ENCODE results near the gene BLM.

The BLM gene

GRCh38 chr15:90691982-90692773 lies 25.0 kb upstream of the BLM start:
- DNase-seq (no peak), ATAC-seq (no peak)

- DNase-seq, result no peak
- no peak for ATAC-seq
These were observed 22.2 kb upstream of the BLM start for GRCh38 chr15:90694987-90695386.

DNA sequence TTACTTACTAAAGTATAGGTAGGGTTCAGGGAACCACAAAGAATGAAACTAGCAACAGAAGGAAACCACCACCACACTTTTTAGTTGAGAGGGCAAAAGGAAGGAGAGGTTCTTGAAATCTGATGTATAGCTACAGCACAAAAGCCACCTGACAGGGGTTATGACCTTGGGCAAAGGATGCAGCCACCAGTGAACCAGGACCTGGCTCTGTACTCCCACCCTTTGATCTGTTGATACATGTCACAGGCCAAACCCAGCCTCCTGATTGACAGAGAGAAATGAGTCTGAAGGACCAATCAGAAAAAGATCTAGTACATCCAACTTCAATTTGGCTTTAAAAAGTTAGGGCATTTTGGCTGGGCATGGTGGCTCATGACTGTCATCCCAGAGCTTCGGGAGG lies 20.0 kb upstream of the BLM start:
- DNase-seq, result no peak
- no peak for ATAC-seq

GRCh38 chr15:90698629-90699028 lies 18.5 kb upstream of the BLM start:
- ATAC-seq, result no peak
- no peak for DNase-seq

DNA sequence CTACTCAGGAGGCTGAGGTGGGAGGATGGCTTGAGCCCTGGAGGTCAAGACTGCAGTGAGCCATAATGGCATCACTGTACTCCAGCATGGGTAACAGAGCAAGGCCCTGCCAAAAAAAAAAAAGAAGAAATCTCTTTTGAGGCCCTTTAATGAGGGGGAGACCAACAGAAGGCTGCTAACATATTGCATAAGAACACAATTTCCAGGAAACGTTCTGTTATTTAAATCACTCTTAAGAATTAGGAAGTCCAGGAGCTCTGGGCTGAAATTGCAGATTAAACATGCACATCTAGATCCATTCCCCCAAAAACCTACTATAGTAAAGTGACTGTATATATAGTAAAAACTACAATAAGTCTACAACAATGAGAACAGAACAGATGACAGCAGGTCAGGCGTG lies 16.1 kb upstream of the BLM start:
- ATAC-seq, result no peak
- DNase-seq, result no peak

DNA sequence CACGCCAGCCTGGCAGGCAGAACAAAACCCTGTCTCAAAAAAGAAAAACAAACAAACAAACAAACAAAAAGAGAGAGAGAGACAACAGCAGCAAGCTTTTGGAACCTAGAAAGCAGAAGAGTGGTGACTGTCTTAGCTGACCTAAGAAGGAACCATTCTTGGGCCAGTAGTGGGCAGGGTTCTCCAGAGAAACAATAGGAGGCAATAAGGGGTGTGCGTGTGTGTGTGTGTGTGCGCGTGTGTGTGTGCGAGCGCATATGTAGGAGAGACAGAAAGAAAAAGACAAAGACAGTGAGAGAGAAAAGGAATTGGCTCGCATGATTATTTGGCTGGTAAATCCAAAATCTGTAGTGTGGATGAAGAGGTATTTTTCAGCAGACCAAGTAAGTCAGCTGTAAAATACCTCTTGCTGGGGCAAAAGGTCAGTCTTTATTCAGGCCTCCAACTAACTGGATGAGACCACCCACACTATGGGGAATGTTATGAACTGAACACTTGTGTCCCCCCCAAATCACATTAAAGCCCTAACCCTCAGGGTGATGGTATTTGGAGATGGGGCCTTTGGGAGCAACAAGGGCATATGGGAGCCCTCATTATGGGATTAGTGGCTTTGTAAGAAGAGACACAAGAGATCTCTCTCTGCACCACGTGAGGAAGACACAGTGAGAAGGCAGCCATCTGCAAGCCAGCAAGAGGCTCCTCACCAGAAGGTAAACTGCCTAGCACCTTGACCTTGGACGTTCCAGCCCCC lies 15.1 kb upstream of the BLM start:
- DNase-seq (no peak), ATAC-seq (no peak)

DNA sequence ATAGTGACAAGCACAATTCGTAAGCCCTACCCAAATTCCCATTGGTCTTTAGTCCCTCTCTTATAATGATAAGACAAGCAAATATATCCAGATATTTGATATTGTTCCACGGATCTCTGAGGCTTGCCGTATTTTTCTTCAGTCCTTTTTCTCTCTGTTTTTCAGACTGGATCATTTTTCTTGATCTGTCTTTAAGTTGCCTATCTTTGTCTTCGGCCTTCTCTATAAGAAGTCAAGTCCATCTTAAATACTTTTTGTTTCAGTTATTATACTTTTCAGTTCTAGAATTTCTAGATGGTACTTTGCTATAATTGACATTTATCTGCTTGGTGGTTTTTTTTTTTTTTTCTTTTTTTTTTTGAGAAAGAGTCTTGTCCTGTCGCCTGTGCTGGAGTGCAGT lies 13.7 kb upstream of the BLM start:
- no peak for ATAC-seq
- DNase-seq, result no peak

GRCh38 chr15:90705212-90705611 lies 11.9 kb upstream of the BLM start:
- DNase-seq, result no peak
- ATAC-seq, result no peak

GRCh38 chr15:90706394-90707327 lies 10.5 kb upstream of the BLM start:
- ATAC-seq, result no peak
- no peak for DNase-seq

- no peak for ATAC-seq
These were observed 9.7 kb upstream of the BLM start for GRCh38 chr15:90707489-90707888.

DNA sequence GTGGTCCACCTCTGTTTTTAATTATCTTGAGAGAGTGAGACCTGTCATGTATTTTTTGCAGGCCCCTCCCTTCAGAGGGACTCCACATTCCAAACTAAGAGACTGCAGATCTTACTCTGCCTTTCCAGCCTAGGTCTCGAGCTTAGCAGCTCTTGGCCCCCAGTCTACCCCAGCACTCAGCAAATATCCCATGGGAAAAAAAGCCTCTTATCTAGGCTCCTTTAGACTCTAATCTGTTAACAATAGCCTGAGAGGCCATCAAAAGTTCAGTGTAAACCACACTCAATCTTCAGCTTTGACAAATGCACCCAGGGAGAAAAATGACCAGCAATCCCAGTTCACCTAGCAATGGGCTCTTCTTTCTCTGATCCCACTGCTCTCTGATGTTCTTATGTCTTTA lies 8.6 kb upstream of the BLM start:
- DNase-seq (no peak), ATAC-seq (no peak)

More at GRCh38 chr15:90707489-90707888, 9.7 kb upstream of the BLM start:
- DNase-seq, result no peak

- no peak for ATAC-seq
These were observed 7.9 kb upstream of the BLM start for GRCh38 chr15:90709278-90709677.

GRCh38 chr15:90710436-90711027 lies 6.6 kb upstream of the BLM start:
- ATAC-seq (no peak), DNase-seq (no peak)

More at GRCh38 chr15:90709278-90709677, 7.9 kb upstream of the BLM start:
- DNase-seq, result no peak

- DNase-seq (no peak), ATAC-seq (no peak)
These were observed 5.7 kb upstream of the BLM start for GRCh38 chr15:90711418-90711824.

- ATAC-seq, result no peak
These were observed 5.3 kb upstream of the BLM start for GRCh38 chr15:90711842-90712241.

GRCh38 chr15:90713081-90713480 lies 4.1 kb upstream of the BLM start:
- no peak for DNase-seq
- ATAC-seq, result no peak

More at GRCh38 chr15:90711842-90712241, 5.3 kb upstream of the BLM start:
- DNase-seq, result no peak

DNA sequence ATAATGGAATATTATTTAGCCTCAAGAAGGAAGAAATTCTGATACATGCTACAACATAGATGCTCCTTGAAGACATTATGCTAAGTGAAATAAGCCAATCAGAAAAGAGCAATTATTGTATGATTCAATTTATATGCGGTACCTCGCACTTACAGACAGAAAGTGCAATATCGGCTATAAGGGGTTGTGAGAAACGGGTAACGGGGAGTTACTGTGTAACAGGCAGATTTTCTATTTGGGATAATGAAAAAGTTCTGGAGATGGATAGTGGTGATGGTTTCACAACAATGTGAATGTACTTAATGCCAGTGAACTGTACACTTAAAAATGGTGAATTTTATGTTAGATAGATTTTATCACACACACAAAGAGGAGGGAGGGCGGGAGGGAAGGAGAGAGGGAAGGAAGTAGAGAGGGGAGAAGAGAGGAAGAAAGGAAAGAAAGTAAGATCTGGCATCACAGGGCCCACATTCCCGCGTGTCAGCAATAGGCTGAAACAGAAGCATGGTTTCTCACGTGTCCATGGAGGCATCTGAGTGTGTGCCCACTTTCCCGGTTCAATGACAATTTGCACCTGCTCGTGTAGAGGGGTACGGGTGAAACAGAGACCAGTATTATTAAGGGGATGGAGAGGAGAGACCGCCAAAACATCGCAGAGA lies 700 bp upstream of the BLM start:
- ATAC-seq (no peak), DNase-seq (no peak)

- ATAC-seq, result no peak
These were observed 1.1 kb downstream of the BLM start for GRCh38 chr15:90718232-90718631.

GRCh38 chr15:90720131-90720530 lies 3.0 kb downstream of the BLM start:
- no peak for DNase-seq
- ATAC-seq, result no peak

More at GRCh38 chr15:90718232-90718631, 1.1 kb downstream of the BLM start:
- no peak for DNase-seq

- ATAC-seq (no peak), DNase-seq (no peak)
These were observed 12.1 kb downstream of the BLM start for GRCh38 chr15:90729261-90729660.

DNA sequence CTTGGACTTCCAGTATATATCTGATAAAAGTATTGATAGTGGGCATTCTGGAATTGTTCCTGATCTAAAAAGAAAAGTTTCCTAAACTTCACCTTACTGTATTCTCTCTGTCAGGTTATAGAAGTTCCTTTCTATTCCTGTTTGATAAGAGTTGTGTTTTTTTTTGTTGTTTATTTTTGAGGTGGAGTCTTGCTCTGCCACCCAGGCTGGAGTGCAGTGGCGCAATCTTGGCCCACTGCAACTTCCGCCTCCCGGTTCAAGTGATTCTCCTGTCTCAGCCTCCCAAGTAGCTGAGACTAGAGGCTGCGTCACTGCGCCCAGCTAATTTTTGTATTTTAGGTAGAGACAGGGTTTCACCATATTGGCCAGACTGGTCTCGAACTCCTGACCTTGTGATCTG lies 13.1 kb downstream of the BLM start:
- ATAC-seq (no peak), DNase-seq (no peak)

DNA sequence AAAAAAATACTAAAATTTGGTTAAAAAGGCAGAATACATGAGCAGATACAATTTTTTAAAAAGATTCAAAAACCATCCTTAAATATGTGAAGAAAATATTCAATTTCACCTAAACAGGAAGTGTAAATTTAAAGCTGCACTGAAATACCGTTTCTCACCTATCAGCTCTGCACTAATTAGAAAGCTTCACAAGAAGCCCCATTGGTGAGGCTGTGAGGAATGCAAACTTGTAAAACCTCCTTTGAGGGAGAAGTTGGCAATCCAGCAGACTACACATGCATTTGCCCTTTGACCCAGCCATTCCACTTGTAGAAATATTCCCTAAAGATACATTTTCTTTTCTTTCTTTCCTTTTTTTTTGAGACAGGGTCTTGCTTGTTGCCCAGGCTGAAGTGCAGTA lies 18.8 kb downstream of the BLM start:
- ATAC-seq (no peak), DNase-seq (no peak)
